Colonic mucosa (tissue), 4 donors: ENCODE measurements around the gene GPR37L1. TPM values are rescaled to one million over a fixed set of nuclear protein-coding genes. Genes with fewer than 3 reads are reported as not detected.
"Not testable (repeated sequence)": the region's sequence is repeated elsewhere in the genome, so short reads cannot be mapped to it uniquely, and the experiment has no call there.

ENCODE experiments used
- DNase-seq: peaks from one replicate; pipeline ENCODE4 v3.0.0-alpha.2; 2020
- H3K27ac ChIP-seq: fragments of 200-600 bp; one replicate; pipeline ENCODE4 v1.8.0; 2021
- H3K27me3 ChIP-seq: fragments of 200-600 bp; one replicate; pipeline ENCODE4 v1.8.0; 2021
- H3K36me3 ChIP-seq: fragments of 200-600 bp; one replicate; pipeline ENCODE4 v1.8.0; 2021
- H3K4me1 ChIP-seq: fragments of 200-600 bp; one replicate; pipeline ENCODE4 v1.8.0; 2021; ENCODE audit warnings: mild to moderate bottlenecking
- H3K4me3 ChIP-seq: fragments of 200-600 bp; one replicate; pipeline ENCODE4 v1.8.0; 2021
- H3K9ac ChIP-seq, 2 donors: one replicate each; pipeline ENCODE4 v1.7.0; 2013; ENCODE audit warnings: control low read depth in 2 of 2, low read depth in 2 of 2, low read length in 2 of 2
- H3K9me3 ChIP-seq: fragments of 200-600 bp; one replicate; pipeline ENCODE4 v1.8.0; 2021
- intact Hi-C: fragments of 100-400 bp; cut with DNase I; formaldehyde crosslinking; loops from one replicate; pipeline ENCODE4 v1.14.1; 2022
- total RNA-seq, 2 donors: library from RNA; stranded (reverse); fragmentation: NEBNext Ultra II Directional in 1 of 2; extraction: Animal tissue kit (Norgen Biotek cat#: 25700) in 1 of 2; gene quantifications; one replicate each; pipeline ENCODE4 v1.2.1, GENCODE V29; 2021
- TF ChIP-seq, protein P1 (sequence below): fragments of 200-600 bp; IDR thresholded peaks from one replicate; pipeline ENCODE4 v1.8.0; 2022; ENCODE audit warnings: antibody characterized with exemption, mild to moderate bottlenecking
- donor health status: healthy.
- donor health status: DM: no; HTN: no; CAD: no.
- donor health status: DM: no; HTN: no; CAD: no.

The GPR37L1 gene
- total RNA-seq, 2 donors from 2014 or later = 1.6 to 3.1 TPM

DNA sequence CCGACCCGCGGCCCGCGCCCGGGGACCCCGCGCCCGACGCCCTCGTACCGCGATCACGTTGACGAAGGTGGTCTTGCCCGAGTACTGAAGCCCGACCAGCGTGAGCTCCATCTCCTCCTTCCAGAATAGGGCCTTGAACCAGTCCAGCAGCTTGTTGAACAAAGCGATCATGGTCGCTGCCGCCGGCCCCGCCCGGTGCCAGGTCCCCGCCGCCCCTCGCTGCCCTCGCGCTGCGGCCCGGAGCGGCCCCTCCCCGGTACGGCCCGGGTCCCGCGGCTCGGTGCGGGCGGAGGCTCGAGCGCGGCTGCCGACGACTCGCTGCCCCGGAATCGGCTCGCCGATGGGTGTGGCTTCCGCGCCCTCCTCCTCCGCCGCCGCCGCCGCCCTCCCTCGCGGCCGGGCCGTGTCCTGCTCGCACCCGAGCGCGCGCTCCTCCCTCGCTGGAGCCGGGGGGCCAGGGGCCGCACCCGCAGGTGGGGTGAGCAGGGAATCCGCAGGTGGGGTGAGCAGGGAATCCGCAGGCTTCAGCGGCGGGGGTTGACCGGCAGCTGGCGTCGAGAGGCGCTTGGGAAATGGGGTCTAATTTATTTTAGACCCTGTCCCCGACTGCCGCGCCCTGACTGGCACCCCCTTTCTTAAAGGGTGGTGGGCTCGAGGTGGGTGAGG is 21.8 kb downstream of the GPR37L1 start, which contains the start of gene ARL8A:
ARL8A (minus strand) TSS at position 336 of the 666 bp plus-strand sequence; CDS start at position 171, 165 bp downstream.
- peak within 1 kb of the TSS; percentile 97 for H3K4me3 ChIP-seq
- no peaks in the 10 kb centered on the region for H3K27me3 ChIP-seq
- H3K4me1 ChIP-seq = no peaks in the 10 kb centered on the region
- intact Hi-C loops = loop anchor here (5.0 kb wide), 1 partner anchor 267 kb away; no protein-coding TSS in a partner anchor
- peak within 1 kb of the TSS; percentile 88 to 95 for H3K9ac ChIP-seq
- H3K9me3 ChIP-seq = no peaks in the 10 kb centered on the region
- peak; percentile 80 for DNase-seq
- peak within 1 kb of the TSS; percentile 80 for H3K27ac ChIP-seq
- TF ChIP-seq, protein P1, sequence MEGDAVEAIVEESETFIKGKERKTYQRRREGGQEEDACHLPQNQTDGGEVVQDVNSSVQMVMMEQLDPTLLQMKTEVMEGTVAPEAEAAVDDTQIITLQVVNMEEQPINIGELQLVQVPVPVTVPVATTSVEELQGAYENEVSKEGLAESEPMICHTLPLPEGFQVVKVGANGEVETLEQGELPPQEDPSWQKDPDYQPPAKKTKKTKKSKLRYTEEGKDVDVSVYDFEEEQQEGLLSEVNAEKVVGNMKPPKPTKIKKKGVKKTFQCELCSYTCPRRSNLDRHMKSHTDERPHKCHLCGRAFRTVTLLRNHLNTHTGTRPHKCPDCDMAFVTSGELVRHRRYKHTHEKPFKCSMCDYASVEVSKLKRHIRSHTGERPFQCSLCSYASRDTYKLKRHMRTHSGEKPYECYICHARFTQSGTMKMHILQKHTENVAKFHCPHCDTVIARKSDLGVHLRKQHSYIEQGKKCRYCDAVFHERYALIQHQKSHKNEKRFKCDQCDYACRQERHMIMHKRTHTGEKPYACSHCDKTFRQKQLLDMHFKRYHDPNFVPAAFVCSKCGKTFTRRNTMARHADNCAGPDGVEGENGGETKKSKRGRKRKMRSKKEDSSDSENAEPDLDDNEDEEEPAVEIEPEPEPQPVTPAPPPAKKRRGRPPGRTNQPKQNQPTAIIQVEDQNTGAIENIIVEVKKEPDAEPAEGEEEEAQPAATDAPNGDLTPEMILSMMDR = no peak
- H3K36me3 ChIP-seq = no peaks in the 10 kb centered on the region

GRCh38 chr1:202145068-202145743 is 22.5 kb downstream of the GPR37L1 start:
- no peaks in the 10 kb centered on the region for H3K4me1 ChIP-seq
- no peak for DNase-seq
- no peaks in the 10 kb centered on the region for H3K36me3 ChIP-seq
- H3K27me3 ChIP-seq = no peaks in the 10 kb centered on the region
- peak overlapping the region; percentile 80 for H3K27ac ChIP-seq
- TF ChIP-seq, protein P1 = no peak
- H3K4me3 ChIP-seq = peak overlapping the region; percentile 97
- intact Hi-C loops = no loop called here
- peak overlapping the region; percentile 81 to 95 for H3K9ac ChIP-seq
- H3K9me3 ChIP-seq = no peaks in the 10 kb centered on the region

- H3K4me3 ChIP-seq, H3K9me3 ChIP-seq, H3K4me1 ChIP-seq, H3K27ac ChIP-seq, DNase-seq, intact Hi-C loops, H3K27me3 ChIP-seq, H3K36me3 ChIP-seq: not testable (repeated sequence)
- H3K9ac ChIP-seq = peak overlapping the region; percentile 81 to 95
These were observed 23.0 kb downstream of the GPR37L1 start for GRCh38 chr1:202145744-202146140.

DNA sequence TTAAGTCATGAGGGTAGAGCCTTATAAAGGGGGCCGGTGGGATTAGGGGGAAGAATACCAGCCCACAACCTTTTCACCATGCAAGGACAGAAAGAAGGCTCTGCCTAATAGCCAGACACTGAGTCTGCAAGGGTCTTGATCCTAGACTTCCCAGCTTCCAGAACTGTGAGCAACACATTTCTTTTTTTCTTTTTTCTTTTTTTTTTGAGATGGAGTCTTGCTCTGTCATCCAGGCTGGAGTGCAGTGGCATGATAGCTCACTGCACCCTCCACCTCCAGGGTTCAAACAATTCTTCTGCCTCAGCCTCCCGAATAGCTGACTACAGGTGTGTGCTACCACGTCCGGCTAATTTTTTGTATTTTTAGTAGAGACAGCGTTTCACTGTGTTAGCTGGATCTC is 23.6 kb downstream of the GPR37L1 start:
- Histone ChIP-seq H3K4me3 (no peak overlapping the region), H3K27ac (no peak overlapping the region), H3K36me3 (no peaks in the 10 kb centered on the region), H3K9me3 (no peaks in the 10 kb centered on the region), H3K4me1 (no peaks in the 10 kb centered on the region), H3K27me3 (no peaks in the 10 kb centered on the region), H3K9ac (no peak overlapping the region)
- TF ChIP-seq, protein P1 = no peak
- intact Hi-C loops = no loop called here
- no peak for DNase-seq

DNA sequence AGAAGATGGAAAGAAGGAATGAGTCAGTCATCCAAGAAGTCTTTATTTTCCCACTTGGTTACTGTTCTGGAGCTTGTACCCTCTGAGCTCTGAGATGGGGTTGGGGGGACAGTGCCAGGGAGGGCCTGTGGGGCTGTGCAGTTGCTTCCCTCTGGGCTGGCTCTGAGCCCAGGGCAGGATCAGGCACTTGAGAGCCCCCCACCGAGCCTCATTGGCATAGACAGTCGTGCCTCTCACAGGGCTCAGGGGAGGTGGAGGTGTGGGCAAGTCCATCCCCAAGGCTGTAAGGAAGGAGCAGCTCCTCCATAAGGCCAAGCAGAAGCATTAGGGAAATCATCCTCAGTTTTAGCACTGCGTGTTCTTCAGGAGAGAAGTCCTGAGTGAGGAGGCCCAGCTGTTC is 24.3 kb downstream of the GPR37L1 start:
- no peak overlapping the region for H3K9ac ChIP-seq
- H3K4me1 ChIP-seq = no peaks in the 10 kb centered on the region
- DNase-seq = no peak
- H3K9me3 ChIP-seq = no peaks in the 10 kb centered on the region
- TF ChIP-seq, protein P1 = no peak
- H3K36me3 ChIP-seq = no peaks in the 10 kb centered on the region
- H3K27ac ChIP-seq = no peak overlapping the region
- no peak overlapping the region for H3K4me3 ChIP-seq
- intact Hi-C loops = no loop called here
- no peaks in the 10 kb centered on the region for H3K27me3 ChIP-seq

- Histone ChIP-seq H3K27me3 (no peaks in the 10 kb centered on the region), H3K36me3 (no peaks in the 10 kb centered on the region), H3K4me3 (no peak overlapping the region), H3K9me3 (no peaks in the 10 kb centered on the region), H3K4me1 (no peaks in the 10 kb centered on the region), H3K9ac (no peak overlapping the region), H3K27ac (no peak overlapping the region)
- intact Hi-C loops = no loop called here
- TF ChIP-seq, protein P1 = no peak
- no peak for DNase-seq
These were observed 25.7 kb downstream of the GPR37L1 start for GRCh38 chr1:202148391-202148790.
